Measurements from ENCODE around the gene CLASRP.

DNA sequence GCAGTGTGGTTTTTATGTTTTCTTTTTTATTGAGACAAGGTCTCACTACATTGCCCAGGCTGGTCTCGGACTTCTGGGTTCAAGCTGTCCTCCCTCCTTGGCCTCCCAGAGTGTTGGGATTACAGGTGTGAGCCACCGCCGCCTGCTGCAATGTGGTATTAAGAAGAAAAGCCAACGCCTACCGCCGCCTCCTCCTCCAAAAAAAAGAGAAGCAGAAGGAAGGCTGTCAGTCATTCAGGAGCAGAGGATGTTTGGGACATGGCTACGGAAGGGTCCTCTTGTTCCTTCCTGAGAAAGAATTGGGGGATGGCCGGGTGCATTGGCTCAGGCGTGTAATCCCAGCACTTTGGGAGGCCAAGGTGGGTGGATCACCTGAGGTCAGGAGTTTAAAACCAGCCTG is 55.3 kb downstream of the CLASRP start:
- TF ChIP-seq, protein P1, sequence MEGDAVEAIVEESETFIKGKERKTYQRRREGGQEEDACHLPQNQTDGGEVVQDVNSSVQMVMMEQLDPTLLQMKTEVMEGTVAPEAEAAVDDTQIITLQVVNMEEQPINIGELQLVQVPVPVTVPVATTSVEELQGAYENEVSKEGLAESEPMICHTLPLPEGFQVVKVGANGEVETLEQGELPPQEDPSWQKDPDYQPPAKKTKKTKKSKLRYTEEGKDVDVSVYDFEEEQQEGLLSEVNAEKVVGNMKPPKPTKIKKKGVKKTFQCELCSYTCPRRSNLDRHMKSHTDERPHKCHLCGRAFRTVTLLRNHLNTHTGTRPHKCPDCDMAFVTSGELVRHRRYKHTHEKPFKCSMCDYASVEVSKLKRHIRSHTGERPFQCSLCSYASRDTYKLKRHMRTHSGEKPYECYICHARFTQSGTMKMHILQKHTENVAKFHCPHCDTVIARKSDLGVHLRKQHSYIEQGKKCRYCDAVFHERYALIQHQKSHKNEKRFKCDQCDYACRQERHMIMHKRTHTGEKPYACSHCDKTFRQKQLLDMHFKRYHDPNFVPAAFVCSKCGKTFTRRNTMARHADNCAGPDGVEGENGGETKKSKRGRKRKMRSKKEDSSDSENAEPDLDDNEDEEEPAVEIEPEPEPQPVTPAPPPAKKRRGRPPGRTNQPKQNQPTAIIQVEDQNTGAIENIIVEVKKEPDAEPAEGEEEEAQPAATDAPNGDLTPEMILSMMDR (IDR thresholded peaks at IDR 0.05; ENCODE audit: low read length), result no peak
- no peak for TF ChIP-seq EZH2 (optimal IDR thresholded peaks at IDR 0.05; ENCODE audit: low read depth, low read length)
